D721Med (cell line): ENCODE results near the gene DDC.

Experiments used
- DNase-seq: peaks from one replicate; pipeline ENCODE4 v3.0.0; 2011; ENCODE audit warnings: low spot score; ENCODE audit not compliant: insufficient read length
- FAIRE-seq: peaks from 2 replicates; lab custom pipeline; 2011; peaks lifted over from hg19 to GRCh38; lab: Jason Lieb, UNC
- CTCF ChIP-seq: IDR thresholded peaks from 2 replicates; pipeline ENCODE4 v1.5.1; 2012; ENCODE audit warnings: mild to moderate bottlenecking, control low read depth; ENCODE audit not compliant: insufficient read depth; ENCODE audit errors: missing control alignments

The DDC gene

GRCh38 chr7:50559881-50560280 is 5.3 kb downstream of the DDC start:
- DNase-seq (no peak), FAIRE-seq (no peak)
- TF ChIP-seq CTCF = no peak

- TF ChIP-seq CTCF = no peak
- FAIRE-seq (no peak), DNase-seq (no peak)
Measured at GRCh38 chr7:50558294-50559053, 6.7 kb downstream of the DDC start.

- DNase-seq (no peak), FAIRE-seq (no peak)
- no peak for TF ChIP-seq CTCF
Measured at GRCh38 chr7:50557099-50557498, 8.1 kb downstream of the DDC start.

DNA sequence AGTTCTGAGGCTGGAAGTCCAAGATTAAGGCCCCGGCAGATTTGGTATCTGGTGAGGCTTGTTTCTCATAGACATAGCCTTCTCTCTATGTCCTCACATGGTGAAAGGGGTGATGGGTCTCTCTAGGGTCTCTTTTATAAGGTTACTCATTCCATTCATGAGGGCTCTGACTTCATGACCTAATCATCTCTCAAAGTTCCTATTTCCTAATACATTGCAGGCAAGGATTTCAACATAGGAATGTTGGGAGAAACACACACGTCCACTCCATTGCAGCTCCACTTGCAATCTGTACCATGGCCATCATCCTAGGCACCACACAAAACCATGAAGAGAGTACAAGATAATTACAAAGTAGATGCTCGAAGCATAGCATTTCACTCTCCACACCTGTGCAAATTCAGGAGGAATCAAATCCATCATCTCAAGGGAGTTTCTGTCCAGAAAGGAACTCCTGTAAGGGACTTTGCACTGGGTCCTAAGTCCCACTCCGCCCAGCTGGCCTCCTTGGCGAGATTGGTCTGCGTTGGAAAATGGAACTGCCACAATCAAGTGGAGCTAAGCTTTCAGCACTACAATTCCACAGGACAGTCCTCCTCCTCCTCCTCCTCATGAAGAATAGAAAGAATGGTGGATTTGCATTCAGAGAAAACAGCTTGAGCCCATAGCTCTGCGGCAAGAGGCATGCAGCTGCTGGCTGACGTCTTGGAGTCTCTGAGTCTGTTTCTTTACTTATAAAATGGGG is 8.8 kb downstream of the DDC start:
- DNase-seq (no peak), FAIRE-seq (no peak)
- no peak for TF ChIP-seq CTCF

DNA sequence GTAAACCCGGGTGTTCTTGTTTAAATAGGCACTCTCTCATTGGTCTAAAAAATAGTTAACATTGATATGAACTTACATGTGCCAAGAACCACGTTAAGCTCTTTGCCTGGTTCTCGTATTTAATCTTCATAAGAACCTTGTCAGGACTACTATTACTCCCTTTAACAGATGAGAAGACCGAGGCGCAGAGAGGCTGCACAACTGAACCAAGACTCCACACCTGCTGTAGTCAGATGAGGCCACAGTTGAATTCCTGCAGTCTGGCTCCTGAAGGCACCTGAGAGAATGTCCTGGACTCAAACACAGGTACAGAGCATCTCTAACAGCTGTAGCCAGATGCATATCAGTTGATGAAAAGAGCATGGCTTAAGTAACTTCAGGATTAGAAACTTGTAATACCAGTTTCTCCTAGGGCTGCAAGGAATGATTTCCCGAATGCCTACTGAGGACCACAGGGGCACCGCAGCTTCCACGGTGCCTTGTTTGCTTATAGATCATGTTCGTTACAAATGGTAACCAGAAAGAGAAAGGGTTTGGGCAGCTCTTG is 9.5 kb downstream of the DDC start:
- DNase-seq (no peak), FAIRE-seq (no peak)
- TF ChIP-seq CTCF = no peak

DNA sequence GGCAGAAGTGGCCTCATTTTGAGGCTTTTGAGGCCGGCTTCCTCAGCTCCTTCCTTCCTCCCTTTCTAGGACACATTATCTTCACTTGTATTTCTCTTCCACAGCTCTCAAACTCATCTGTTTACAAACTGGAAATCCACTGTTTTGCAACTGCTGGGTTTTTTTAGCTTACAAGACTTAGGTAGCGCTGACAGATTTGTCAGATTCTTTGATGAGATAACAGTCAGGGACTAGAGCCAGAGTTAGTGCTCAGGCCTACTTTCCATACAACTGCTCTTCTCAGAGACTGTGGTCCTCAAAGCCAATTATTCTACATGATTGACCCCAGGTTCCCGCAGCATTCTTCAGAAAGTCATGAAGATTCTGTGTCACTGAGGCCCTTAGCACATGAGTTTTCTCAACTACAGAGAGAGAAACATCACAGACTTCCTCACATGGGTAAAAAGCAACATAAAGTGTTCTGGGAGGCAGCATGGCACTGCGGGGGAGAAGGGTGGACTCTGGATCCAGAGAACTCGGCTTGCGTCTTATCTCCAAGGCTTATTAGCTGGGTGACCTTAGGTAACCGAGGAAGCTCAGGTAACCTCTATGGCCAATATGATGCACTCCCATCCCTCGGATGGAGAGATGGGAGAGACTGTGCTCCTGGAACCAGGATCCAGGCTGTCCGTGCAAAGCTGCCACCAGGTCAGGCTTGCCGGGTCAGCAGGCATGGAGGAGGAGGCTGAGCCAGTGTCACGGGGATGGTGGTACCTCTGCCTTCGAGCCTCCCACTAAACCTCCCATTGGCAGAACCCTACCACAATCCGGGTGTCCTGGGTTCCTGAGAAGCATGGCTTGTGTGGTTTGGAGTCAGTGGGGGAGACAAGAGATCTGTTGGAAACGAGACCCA is 10.5 kb downstream of the DDC start:
- FAIRE-seq (no peak), DNase-seq (no peak)

More for the DNA sequence above, 10.5 kb downstream of the DDC start:
- TF ChIP-seq CTCF = no peak
